ENCODE measurements around the gene CTNNAL1.

CTNNAL1 gene

DNA sequence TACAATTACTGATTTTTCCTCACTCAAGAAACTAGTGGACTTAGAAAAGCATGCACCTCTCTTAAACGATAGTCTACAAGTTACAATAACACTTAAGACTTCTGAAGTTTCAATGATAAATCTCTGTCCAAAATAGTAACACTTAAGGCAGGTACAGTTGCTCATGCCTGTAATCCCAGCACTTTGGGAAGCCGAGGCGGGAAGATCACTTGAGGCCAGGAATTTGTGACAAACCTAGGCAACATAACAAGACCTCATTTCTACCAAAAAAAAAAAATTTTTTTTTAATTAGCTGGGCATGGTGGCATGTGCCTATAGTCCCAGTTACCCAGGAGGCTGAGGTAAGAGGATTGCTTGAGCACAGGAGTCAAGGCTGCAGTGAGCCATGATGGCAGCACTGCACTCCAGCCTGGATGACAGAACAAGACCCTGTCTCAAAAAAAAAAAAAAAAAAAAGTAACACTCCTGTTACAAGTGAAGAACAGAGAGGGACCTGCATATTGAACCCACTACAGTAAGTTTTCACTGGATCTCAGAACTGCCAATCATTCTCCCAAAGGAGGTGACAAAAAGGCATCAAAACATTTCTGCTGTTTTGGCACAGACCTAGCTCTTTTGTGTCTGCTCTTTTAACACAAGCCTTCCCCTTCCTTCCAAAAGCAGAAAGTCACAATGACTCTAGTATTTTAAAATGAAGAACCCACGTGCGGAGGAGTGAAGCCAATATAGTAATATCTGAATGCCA lies 75.6 kb downstream of the CTNNAL1 start:
- Histone ChIP-seq H2BK12ac (ENCODE audit: low read length) (no peak overlapping the region), H2BK120ac (ENCODE audit: low read depth, low read length) (no peak overlapping the region), H3K27ac (replicated peaks; ENCODE audit: low read length) (no peak overlapping the region), H3K36me3 (replicated peaks in 1 of 2; ENCODE audit: control insufficient read depth in 2 of 2, insufficient read depth in 2 of 2, low read length in 2 of 2) (peaks cover 8 to 52% of the 10 kb centered on the region in 2 donors), H3K79me1 (ENCODE audit: low read depth, low read length) (no peaks in the 10 kb centered on the region), H3K9ac (ENCODE audit: low read depth, low read length, poor library complexity) (no peak overlapping the region), H3K14ac (ENCODE audit: low read length) (no peak overlapping the region), H3K23ac (ENCODE audit: low read depth, low read length, poor library complexity) (no peak overlapping the region), H3K4ac (ENCODE audit: low read length) (no peak overlapping the region), H2AFZ (ENCODE audit: low read length) (no peak overlapping the region), H3K4me3 (ENCODE audit: low read length in 2 of 2) (no peak overlapping the region), H3K9me3 (replicated peaks in 1 of 2; ENCODE audit: control insufficient read depth in 2 of 2, insufficient read depth in 1 of 2, low read depth in 1 of 2, low read length in 2 of 2) (no peaks in the 10 kb centered on the region), H4K8ac (ENCODE audit: low read depth, low read length) (no peak overlapping the region), H2AK5ac (ENCODE audit: low read depth, low read length) (no peak overlapping the region), H3K27me3 (ENCODE audit: control insufficient read depth in 3 of 3, insufficient read depth in 3 of 3, low read depth in 1 of 3, low read length in 3 of 3) (no peaks in the 10 kb centered on the region), H2BK15ac (ENCODE audit: low read length) (no peak overlapping the region), H3K4me2 (ENCODE audit: insufficient read depth, low read length, poor library complexity, severe bottlenecking) (no peak overlapping the region), H4K91ac (ENCODE audit: low read depth, low read length, poor library complexity) (no peak overlapping the region), H3K18ac (ENCODE audit: low read length) (no peak overlapping the region), H2BK5ac (ENCODE audit: low read length) (no peak overlapping the region), H3K4me1 (ENCODE audit: control insufficient read depth in 2 of 2, insufficient read depth in 1 of 2, low read depth in 1 of 2, low read length in 2 of 2) (peaks cover 3% of the 10 kb centered on the region in 2 donors)
- WGBS, 2 donors (ENCODE audit: extremely low coverage in 2 of 2, insufficient read length in 2 of 2, insufficient replicate concordance in 1 of 2): no CpG with 5 or more reads among the region's 5 CpGs
- DNase-seq (ENCODE audit: low spot score): no peak

DNA sequence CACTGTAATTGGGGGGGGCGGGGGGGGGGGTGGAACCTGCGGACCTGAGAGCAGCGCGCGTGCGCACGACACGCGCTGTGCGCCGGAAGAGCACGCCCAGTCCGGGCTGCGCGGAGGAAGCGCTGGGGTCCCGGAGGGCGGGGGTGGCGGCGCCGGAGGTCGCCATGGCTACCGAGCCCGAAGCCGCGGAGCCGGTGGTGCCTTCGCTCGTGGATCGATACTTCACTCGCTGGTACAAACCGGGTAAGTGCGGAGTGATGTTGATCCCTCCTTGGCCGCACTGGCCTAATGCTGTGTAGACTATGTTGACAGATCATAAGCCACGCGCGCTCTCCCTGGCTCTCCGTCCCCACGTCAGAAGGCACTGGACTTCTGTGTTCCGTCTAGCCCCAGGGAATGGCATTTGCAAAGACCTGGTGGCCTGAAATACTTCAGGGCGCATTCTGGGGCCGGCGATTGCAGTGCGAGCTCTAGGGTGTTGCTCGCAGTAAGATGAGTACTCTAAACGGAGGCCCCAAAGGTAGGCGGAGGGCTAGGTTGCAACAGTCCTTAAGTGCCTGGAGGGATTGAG lies 78.9 kb downstream of the CTNNAL1 start, which contains the start of gene ABITRAM:
ABITRAM (plus strand) TSS at position 78 of the 571 bp plus-strand sequence; CDS start at position 165, 87 bp downstream.
- no peak within 1 kb of the TSS for H3K14ac ChIP-seq (ENCODE audit: low read length)
- H3K18ac ChIP-seq (ENCODE audit: low read length): peak within 1 kb of the TSS; percentile 92
- peak within 1 kb of the TSS; percentile 68 for H2BK5ac ChIP-seq (ENCODE audit: low read length)
- peak within 1 kb of the TSS; percentile 79 for H3K4me2 ChIP-seq (ENCODE audit: insufficient read depth, low read length, poor library complexity, severe bottlenecking)
- no peak within 1 kb of the TSS for H3K4ac ChIP-seq (ENCODE audit: low read length)
- H3K23ac ChIP-seq (ENCODE audit: low read depth, low read length, poor library complexity): peak within 1 kb of the TSS; percentile 37
- peak within 1 kb of the TSS; percentile 87 for H3K27ac ChIP-seq (replicated peaks; ENCODE audit: low read length)
- H3K4me3 ChIP-seq (ENCODE audit: low read length in 2 of 2): peak within 1 kb of the TSS; percentile 95
- H2BK12ac ChIP-seq (ENCODE audit: low read length): no peak within 1 kb of the TSS
- no peaks in the 10 kb centered on the region for H3K79me1 ChIP-seq (ENCODE audit: low read depth, low read length)
- H4K91ac ChIP-seq (ENCODE audit: low read depth, low read length, poor library complexity): no peak within 1 kb of the TSS
- H3K27me3 ChIP-seq (ENCODE audit: control insufficient read depth in 3 of 3, insufficient read depth in 3 of 3, low read depth in 1 of 3, low read length in 3 of 3): no peaks in the 10 kb centered on the region
- H3K36me3 ChIP-seq (replicated peaks in 1 of 2; ENCODE audit: control insufficient read depth in 2 of 2, insufficient read depth in 2 of 2, low read length in 2 of 2): peaks cover under 1 to 35% of the 10 kb centered on the region in 2 donors
- peak within 1 kb of the TSS; percentile 69 for H2BK15ac ChIP-seq (ENCODE audit: low read length)
- WGBS, 2 donors (ENCODE audit: extremely low coverage in 2 of 2, insufficient read length in 2 of 2, insufficient replicate concordance in 1 of 2): no CpG with 5 or more reads among the region's 47 CpGs
- no peak within 1 kb of the TSS for H4K8ac ChIP-seq (ENCODE audit: low read depth, low read length)
- no peaks in the 10 kb centered on the region for H3K9me3 ChIP-seq (replicated peaks in 1 of 2; ENCODE audit: control insufficient read depth in 2 of 2, insufficient read depth in 1 of 2, low read depth in 1 of 2, low read length in 2 of 2)
- peak within 1 kb of the TSS; percentile 94 for H2AFZ ChIP-seq (ENCODE audit: low read length)
- H3K4me1 ChIP-seq (ENCODE audit: control insufficient read depth in 2 of 2, insufficient read depth in 1 of 2, low read depth in 1 of 2, low read length in 2 of 2): peaks cover 5 to 6% of the 10 kb centered on the region in 2 donors
- H2BK120ac ChIP-seq (ENCODE audit: low read depth, low read length): no peak within 1 kb of the TSS
- H2AK5ac ChIP-seq (ENCODE audit: low read depth, low read length): no peak within 1 kb of the TSS
- peak; percentile 84 for DNase-seq (ENCODE audit: low spot score)
- peak within 1 kb of the TSS; percentile 97 for H3K9ac ChIP-seq (ENCODE audit: low read depth, low read length, poor library complexity)

DNA sequence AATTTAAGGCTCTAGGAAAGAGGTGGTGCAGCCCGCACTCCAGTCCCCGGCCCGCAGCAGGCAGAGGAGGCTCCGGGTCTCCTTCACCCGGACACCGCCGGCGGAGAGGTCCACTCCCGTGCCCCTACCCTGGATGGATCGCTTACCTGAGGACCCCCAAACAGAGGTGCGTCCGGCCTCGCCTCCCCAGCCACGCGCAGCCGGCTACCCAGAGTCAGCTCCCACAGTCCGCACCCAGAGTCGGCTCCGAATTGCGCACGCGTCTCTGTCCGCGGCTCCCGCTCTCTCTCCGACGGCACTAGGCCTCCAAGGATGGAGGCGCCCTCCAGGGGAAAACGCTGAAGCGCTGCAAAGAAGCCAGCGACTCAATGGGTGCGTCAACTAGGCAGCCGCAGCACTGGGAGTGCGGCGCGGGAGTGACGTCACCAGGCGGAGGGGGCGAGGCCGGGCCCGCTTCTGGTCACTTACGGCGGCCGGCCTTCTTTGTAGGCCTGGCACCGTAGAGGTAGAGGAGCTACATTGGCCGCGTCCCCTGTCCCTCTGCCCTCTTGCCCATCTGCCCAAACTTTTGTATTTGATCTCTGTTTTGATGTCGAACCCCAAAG lies 79.5 kb downstream of the CTNNAL1 start, which contains the start of gene ELP1:
ELP1 (minus strand) TSS at position 407 of the 605 bp plus-strand sequence. CDS start 2,978 bp downstream, outside the sequence.
- peak within 1 kb of the TSS; percentile 79 for H3K4me2 ChIP-seq (ENCODE audit: insufficient read depth, low read length, poor library complexity, severe bottlenecking)
- no peak within 1 kb of the TSS for H2AK5ac ChIP-seq (ENCODE audit: low read depth, low read length)
- no peak within 1 kb of the TSS for H2BK120ac ChIP-seq (ENCODE audit: low read depth, low read length)
- H3K4ac ChIP-seq (ENCODE audit: low read length): no peak within 1 kb of the TSS
- H2BK12ac ChIP-seq (ENCODE audit: low read length): no peak within 1 kb of the TSS
- peak within 1 kb of the TSS; percentile 87 for H3K27ac ChIP-seq (replicated peaks; ENCODE audit: low read length)
- peak within 1 kb of the TSS; percentile 97 for H3K9ac ChIP-seq (ENCODE audit: low read depth, low read length, poor library complexity)
- peak within 1 kb of the TSS; percentile 37 for H3K23ac ChIP-seq (ENCODE audit: low read depth, low read length, poor library complexity)
- H3K9me3 ChIP-seq (replicated peaks in 1 of 2; ENCODE audit: control insufficient read depth in 2 of 2, insufficient read depth in 1 of 2, low read depth in 1 of 2, low read length in 2 of 2): no peaks in the 10 kb centered on the region
- peak within 1 kb of the TSS; percentile 94 for H2AFZ ChIP-seq (ENCODE audit: low read length)
- H4K8ac ChIP-seq (ENCODE audit: low read depth, low read length): no peak within 1 kb of the TSS
- DNase-seq (ENCODE audit: low spot score): peak; percentile 93
- H3K4me1 ChIP-seq (ENCODE audit: control insufficient read depth in 2 of 2, insufficient read depth in 1 of 2, low read depth in 1 of 2, low read length in 2 of 2): peaks cover 5 to 6% of the 10 kb centered on the region in 2 donors
- H3K79me1 ChIP-seq (ENCODE audit: low read depth, low read length): no peaks in the 10 kb centered on the region
- peak within 1 kb of the TSS; percentile 68 for H2BK5ac ChIP-seq (ENCODE audit: low read length)
- H3K18ac ChIP-seq (ENCODE audit: low read length): peak within 1 kb of the TSS; percentile 92
- no peak within 1 kb of the TSS for H4K91ac ChIP-seq (ENCODE audit: low read depth, low read length, poor library complexity)
- H3K4me3 ChIP-seq (ENCODE audit: low read length in 2 of 2): peak within 1 kb of the TSS; percentile 95
- H3K14ac ChIP-seq (ENCODE audit: low read length): no peak within 1 kb of the TSS
- peaks cover 0 to 35% of the 10 kb centered on the region in 2 donors for H3K36me3 ChIP-seq (replicated peaks in 1 of 2; ENCODE audit: control insufficient read depth in 2 of 2, insufficient read depth in 2 of 2, low read length in 2 of 2)
- no peaks in the 10 kb centered on the region for H3K27me3 ChIP-seq (ENCODE audit: control insufficient read depth in 3 of 3, insufficient read depth in 3 of 3, low read depth in 1 of 3, low read length in 3 of 3)
- H2BK15ac ChIP-seq (ENCODE audit: low read length): peak within 1 kb of the TSS; percentile 69
- no CpG with 5 or more reads among the region's 48 CpGs for WGBS, 2 donors (ENCODE audit: extremely low coverage in 2 of 2, insufficient read length in 2 of 2, insufficient replicate concordance in 1 of 2)

All from neuronal stem cell (in vitro differentiated cells).